Mucosa of stomach (tissue), 1 donor: Measurements from ENCODE around the gene PCGF1.
"Not testable (repeated sequence)": the region's sequence is repeated elsewhere in the genome, so short reads cannot be mapped to it uniquely, and the experiment has no call there.

ENCODE experiments used
- H3K27me3 ChIP-seq: one replicate; pipeline ENCODE4 v1.7.0; 2013; ENCODE audit warnings: mild to moderate bottlenecking, low read length; ENCODE audit not compliant: control insufficient read depth, insufficient read depth
- H3K36me3 ChIP-seq: one replicate; pipeline ENCODE4 v1.7.0; 2013; ENCODE audit warnings: low read length; ENCODE audit not compliant: control insufficient read depth, insufficient read depth
- H3K4me1 ChIP-seq: one replicate; pipeline ENCODE4 v1.7.0; 2013; ENCODE audit warnings: mild to moderate bottlenecking, low read length; ENCODE audit not compliant: control insufficient read depth, insufficient read depth
- H3K4me3 ChIP-seq: one replicate; pipeline ENCODE4 v1.7.0; 2013; ENCODE audit warnings: low read length
- H3K9ac ChIP-seq: one replicate; pipeline ENCODE4 v1.7.0; 2013; ENCODE audit warnings: mild to moderate bottlenecking, low read length, moderate library complexity
- H3K9me3 ChIP-seq: one replicate; pipeline ENCODE4 v1.7.0; 2013; ENCODE audit warnings: mild to moderate bottlenecking, low read length, moderate library complexity; ENCODE audit not compliant: control insufficient read depth
- donor health status: Pancreatic carcinoma.

The PCGF1 gene

DNA sequence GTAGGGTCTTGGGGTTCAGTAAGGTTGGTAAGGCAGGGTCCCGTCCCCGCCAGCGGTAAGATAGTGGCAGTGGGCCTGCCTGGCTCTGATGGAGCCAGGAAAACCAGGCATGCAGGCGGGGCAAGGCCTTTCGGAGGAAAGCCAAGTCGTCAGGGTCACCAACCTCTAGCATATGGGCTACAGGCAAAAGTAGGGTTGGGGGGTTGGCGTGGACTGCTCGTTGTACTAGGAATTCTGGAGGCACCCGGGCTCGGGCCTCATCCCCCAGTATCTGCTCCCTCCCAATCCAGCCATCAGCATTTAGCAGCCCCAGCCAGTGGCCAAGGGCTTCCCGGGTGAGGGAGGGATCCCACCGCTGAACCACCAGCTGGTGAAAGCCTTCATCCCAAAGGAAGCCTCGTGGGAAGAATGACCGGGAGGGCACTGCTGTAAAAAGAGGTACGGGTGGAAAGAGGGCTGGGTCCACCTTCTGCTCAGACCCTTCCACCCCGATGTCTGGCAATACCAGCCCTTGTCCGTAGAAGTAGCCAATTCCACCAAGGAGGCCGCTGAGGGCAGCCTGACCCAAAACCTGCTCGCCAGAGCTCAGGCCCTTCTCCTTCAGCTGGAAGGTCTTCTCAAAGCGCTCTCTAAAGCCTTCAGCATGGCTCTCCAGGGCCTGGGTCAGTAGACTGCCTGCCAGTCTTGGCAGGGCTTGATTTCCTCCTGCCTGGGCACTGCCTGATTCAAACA, 45.3 kb downstream of the PCGF1 start:
- Histone ChIP-seq H3K9ac (no peak overlapping the region), H3K27me3 (no peaks in the 10 kb centered on the region), H3K4me1 (peaks cover 25% of the 10 kb centered on the region), H3K36me3 (no peaks in the 10 kb centered on the region), H3K4me3 (no peak overlapping the region), H3K9me3 (no peaks in the 10 kb centered on the region)

DNA sequence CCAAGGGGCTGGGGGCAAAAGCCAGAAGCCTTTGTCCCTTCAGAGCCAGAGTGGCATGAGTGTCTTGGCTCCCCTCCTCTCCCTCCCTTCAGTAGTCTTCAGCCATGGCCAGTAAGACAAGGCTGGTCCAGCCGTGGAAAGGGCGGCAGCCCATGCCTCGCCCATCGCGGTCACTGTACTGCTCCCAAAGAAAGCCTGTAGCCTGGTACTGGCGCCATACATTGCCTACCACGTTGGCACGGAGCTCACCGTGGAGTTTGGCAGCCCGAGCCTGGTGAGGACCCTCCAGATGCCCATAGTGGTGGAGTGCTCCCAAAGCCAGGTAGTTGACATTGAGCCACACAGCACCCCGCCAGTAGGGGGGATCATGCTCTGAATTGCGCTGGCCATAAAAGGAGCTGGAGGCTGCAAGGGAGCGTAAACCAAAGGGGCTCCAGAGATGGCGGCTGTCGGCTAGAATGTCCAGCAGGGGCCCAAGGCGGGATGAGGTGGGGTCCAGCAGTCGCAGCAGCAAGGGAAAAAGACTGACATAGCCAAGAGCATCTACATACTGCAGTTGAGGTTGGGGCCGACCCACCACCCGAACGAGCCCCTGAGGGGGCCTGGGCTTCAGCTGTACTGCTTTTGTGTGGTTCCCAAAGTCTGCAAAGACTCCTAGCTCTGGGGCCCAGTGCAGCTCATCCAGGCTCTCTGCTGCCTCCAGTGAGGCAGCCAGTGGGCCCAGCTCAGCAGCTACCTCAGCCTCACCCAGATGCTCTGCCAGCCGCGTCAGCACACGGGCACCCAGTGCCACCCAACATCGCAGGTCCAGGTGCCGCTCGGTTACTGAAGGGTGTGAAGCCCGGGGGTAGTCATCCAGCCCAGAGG, 46.1 kb downstream of the PCGF1 start:
- Histone ChIP-seq H3K36me3 (no peaks in the 10 kb centered on the region), H3K4me1 (peaks cover 32% of the 10 kb centered on the region), H3K9ac (no peak overlapping the region), H3K9me3 (no peaks in the 10 kb centered on the region), H3K4me3 (no peak overlapping the region), H3K27me3 (no peaks in the 10 kb centered on the region)

DNA sequence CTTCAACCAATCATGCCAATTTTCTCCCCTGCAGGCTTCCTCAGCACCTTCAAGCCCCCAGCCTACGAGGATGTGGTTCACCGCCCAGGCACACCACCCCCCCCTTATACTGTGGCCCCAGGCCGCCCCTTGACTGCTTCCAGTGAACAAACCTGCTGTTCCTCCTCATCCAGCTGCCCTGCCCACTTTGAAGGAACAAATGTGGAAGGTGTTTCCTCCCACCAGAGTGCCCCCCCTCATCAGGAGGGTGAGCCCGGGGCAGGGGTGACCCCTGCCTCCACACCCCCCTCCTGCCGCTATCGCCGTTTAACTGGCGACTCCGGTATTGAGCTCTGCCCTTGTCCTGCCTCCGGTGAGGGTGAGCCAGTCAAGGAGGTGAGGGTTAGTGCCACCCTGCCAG, 47.3 kb downstream of the PCGF1 start:
- H3K4me3 ChIP-seq, H3K9me3 ChIP-seq, H3K36me3 ChIP-seq, H3K27me3 ChIP-seq, H3K9ac ChIP-seq: not testable (repeated sequence)
- peaks cover 41% of the 10 kb centered on the region for H3K4me1 ChIP-seq

DNA sequence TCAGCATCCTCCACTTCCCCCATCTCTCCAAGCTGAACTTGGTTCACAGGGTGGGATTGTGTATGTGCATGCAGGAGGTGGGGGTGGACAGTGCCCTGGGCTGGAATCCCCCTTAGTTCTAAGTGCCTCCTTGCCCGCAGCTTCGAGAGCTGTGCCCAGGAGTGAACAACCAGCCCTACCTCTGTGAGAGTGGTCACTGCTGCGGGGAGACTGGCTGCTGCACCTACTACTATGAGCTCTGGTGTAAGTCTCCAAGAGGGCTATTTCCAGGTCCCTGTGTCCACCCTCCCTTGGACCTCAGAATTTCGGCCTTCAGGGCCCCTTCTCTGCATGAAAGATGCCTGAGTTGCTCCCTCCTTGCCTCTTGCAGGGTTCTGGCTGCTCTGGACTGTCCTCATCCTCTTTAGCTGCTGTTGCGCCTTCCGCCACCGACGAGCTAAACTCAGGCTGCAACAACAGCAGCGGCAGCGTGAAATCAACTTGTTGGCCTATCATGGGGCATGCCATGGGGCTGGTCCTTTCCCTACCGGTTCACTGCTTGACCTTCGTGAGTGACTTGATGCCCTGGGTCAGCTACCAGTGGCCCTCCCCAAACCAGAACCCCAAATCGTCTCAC, 47.9 kb downstream of the PCGF1 start:
- peaks cover 41% of the 10 kb centered on the region for H3K4me1 ChIP-seq
- not testable (repeated sequence) for H3K4me3 ChIP-seq, H3K9me3 ChIP-seq, H3K36me3 ChIP-seq, H3K9ac ChIP-seq, H3K27me3 ChIP-seq

DNA sequence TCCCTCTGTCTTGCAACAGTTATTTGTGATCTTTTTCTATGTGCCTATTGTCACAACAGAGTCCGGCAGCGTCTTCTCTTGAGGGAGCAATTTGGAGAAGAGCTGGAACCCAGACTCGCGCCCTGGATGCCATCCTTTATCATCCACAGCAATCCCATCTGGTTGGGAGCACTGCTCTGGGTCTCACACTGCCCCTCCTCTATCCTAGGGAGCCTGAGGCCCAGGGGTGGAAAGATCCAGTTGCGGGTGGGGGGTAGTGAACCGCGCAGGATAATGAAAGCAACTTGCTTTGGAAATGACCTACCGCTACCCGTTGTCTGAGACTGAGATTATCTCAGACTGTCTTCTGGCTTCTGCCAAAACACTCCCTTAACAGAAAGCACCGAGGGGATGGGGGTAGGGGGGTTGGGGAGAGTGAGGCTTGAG, 48.5 kb downstream of the PCGF1 start:
- H3K9me3 ChIP-seq, result no peaks in the 10 kb centered on the region
- H3K27me3 ChIP-seq, result no peaks in the 10 kb centered on the region
- no peaks in the 10 kb centered on the region for H3K36me3 ChIP-seq
- peak overlapping the region; percentile 81 for H3K9ac ChIP-seq
- peaks cover 35% of the 10 kb centered on the region for H3K4me1 ChIP-seq
- H3K4me3 ChIP-seq, result peak overlapping the region; percentile 44

DNA sequence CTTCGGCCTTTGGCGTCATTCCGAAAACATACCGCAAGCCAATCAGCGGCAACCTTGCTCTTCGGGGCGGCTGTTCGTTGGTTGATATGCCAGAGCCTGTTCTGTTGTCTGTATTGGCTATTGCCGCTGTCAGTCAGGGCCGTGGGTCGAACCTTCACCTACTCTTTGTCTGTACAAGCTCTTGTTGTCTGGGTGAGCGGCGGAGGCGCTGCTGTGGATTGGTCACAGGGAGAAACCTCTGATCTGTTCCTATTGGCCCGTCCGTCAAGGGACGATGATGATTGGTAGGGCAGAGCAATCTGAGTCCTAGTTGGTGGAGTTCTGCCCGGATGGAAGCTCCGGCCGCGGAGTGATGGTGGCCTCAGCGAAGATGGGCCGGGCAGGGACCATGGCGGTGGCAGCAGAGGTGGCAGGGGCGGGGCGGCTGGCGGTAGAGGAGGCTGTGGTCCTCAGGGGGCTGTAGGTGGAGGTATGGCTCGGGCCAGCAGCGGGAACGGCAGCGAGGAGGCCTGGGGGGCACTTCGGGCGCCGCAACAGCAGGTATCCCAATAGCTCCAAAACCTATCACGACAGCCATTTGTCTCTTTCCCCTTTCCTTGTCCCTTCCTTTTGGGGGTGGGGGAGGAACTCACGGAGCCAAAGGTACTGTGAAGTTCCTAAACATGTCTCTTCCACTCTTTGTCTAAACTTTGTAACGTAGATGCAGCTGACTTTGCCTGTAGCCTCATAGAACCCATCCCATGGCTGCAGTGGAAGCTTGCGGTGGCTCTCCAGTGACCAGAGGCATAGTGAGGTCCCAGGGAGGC, 49.2 kb downstream of the PCGF1 start, which contains the start of gene WBP1:
TSS of gene WBP1 (plus strand) at position 307 of the 806 bp plus-strand sequence. CDS start at position 472, 165 bp downstream.
- Histone ChIP-seq H3K4me3 (peak within 1 kb of the TSS; percentile 86), H3K9ac (peak within 1 kb of the TSS; percentile 92), H3K4me1 (peaks cover 34% of the 10 kb centered on the region), H3K36me3 (no peaks in the 10 kb centered on the region), H3K27me3 (no peaks in the 10 kb centered on the region), H3K9me3 (no peaks in the 10 kb centered on the region)

DNA sequence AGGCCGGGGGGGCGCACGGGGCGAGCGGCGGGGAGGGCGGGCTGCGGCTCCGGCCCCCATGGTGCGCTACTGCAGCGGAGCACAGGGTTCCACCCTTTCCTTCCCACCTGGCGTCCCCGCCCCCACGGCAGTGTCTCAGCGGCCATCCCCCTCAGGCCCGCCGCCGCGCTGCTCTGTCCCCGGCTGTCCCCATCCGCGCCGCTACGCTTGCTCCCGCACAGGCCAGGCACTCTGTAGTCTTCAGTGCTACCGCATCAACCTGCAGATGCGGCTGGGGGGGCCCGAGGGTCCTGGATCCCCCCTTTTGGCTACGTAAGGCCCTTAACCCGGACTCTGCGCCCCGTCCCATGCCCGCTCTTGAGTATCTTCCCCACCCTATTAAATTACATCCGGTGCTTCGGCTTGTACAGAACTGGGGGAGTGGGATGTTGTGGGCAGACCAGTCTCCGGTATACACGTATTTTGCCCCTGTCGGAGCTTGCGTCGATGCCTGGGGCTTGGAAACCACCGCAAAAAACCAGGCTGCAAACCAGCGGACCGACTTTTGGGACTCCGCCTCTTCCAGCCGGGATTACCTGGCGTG, 49.9 kb downstream of the PCGF1 start:
- Histone ChIP-seq H3K9me3 (no peaks in the 10 kb centered on the region), H3K9ac (peak overlapping the region; percentile 92), H3K4me1 (peaks cover 27% of the 10 kb centered on the region), H3K27me3 (no peaks in the 10 kb centered on the region), H3K36me3 (no peaks in the 10 kb centered on the region), H3K4me3 (peak overlapping the region; percentile 86)

DNA sequence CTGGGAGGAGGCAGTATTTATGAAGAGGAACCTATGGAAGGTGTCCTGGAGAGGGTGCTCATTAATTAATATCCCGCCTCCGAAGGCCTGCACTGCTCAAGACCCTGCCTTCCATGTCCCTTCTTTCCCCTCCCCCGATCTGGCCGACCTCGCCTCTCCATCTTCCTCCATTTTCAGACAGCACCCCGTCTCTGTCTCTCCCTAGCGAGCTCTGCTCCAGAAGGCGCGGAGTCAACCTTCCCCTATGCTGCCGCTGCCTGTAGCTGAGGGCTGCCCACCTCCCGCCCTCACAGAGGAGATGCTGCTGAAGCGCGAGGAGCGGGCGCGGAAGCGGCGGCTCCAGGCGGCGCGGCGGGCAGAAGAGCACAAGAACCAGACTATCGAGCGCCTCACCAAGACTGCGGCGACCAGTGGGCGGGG, 50.4 kb downstream of the PCGF1 start:
- Histone ChIP-seq H3K36me3 (no peaks in the 10 kb centered on the region), H3K4me3 (peak overlapping the region; percentile 2), H3K27me3 (no peaks in the 10 kb centered on the region), H3K4me1 (peaks cover 27% of the 10 kb centered on the region), H3K9ac (peak overlapping the region; percentile 92), H3K9me3 (no peaks in the 10 kb centered on the region)
